SK-N-DZ (cell line): ENCODE data around the gene KIF4B.
"Not testable (repeated sequence)": the region's sequence is repeated elsewhere in the genome, so short reads cannot be mapped to it uniquely, and the experiment has no call there.

Experiments used
- DNase-seq: peaks from one replicate; pipeline ENCODE4 v3.0.0-alpha.2; 2015; ENCODE audit warnings: low spot score

The KIF4B gene

GRCh38 chr5:155008669-155009068, 4.9 kb upstream of the KIF4B start:
- no peak for DNase-seq

- no peak for DNase-seq
Measured at GRCh38 chr5:155010881-155011280, 2.7 kb upstream of the KIF4B start.

- DNase-seq = no peak
Measured at GRCh38 chr5:155015239-155015638, 1.7 kb downstream of the KIF4B start.

- no peak for DNase-seq
Measured at GRCh38 chr5:155017610-155018009, 4.1 kb downstream of the KIF4B start.

- peak; percentile 75 for DNase-seq
Measured at GRCh38 chr5:155019601-155020226, 6.2 kb downstream of the KIF4B start.

- no peak for DNase-seq
Measured at GRCh38 chr5:155021842-155022241, 8.3 kb downstream of the KIF4B start.

- DNase-seq = no peak
Measured at GRCh38 chr5:155023320-155023719, 9.8 kb downstream of the KIF4B start.

- no peak for DNase-seq
Measured at GRCh38 chr5:155024015-155024414, 10.5 kb downstream of the KIF4B start.

GRCh38 chr5:155025895-155026294, 12.3 kb downstream of the KIF4B start:
- no peak for DNase-seq

GRCh38 chr5:155027993-155028629, 14.6 kb downstream of the KIF4B start:
- DNase-seq = peak; percentile 62

- no peak for DNase-seq
Measured at GRCh38 chr5:155029240-155029639, 15.7 kb downstream of the KIF4B start.

GRCh38 chr5:155034145-155034744, 20.7 kb downstream of the KIF4B start:
- DNase-seq = not testable (repeated sequence)

- DNase-seq = not testable (repeated sequence)
Measured at GRCh38 chr5:155035087-155035486, 21.5 kb downstream of the KIF4B start.

- no peak for DNase-seq
Measured at GRCh38 chr5:155040984-155041653, 27.6 kb downstream of the KIF4B start.

- no peak for DNase-seq
Measured at GRCh38 chr5:155044591-155044990, 31.0 kb downstream of the KIF4B start.

- no peak for DNase-seq
Measured at GRCh38 chr5:155046591-155046990, 33.0 kb downstream of the KIF4B start.

GRCh38 chr5:155047818-155048217, 34.3 kb downstream of the KIF4B start:
- DNase-seq = no peak

GRCh38 chr5:155049569-155050383, 36.2 kb downstream of the KIF4B start:
- no peak for DNase-seq

GRCh38 chr5:155050384-155051019, 36.9 kb downstream of the KIF4B start:
- no peak for DNase-seq

- DNase-seq = no peak
Measured at GRCh38 chr5:155052532-155052931, 39.0 kb downstream of the KIF4B start.

GRCh38 chr5:155053501-155053900, 39.9 kb downstream of the KIF4B start:
- no peak for DNase-seq
